Left forelimb (tissue), 1 donor: Measurements from ENCODE around the gene CMYA5.

Source experiments
- DNase-seq: peaks from one replicate; pipeline ENCODE4 v3.0.0-alpha.2; 2018; ENCODE audit warnings: low spot score

CMYA5 gene

GRCh38 chr5:79793722-79794121 is 104.1 kb downstream of the CMYA5 start:
- no peak for DNase-seq

- no peak for DNase-seq
These were observed 104.7 kb downstream of the CMYA5 start for GRCh38 chr5:79794347-79794746.

GRCh38 chr5:79795764-79796398 is 106.2 kb downstream of the CMYA5 start:
- no peak for DNase-seq

GRCh38 chr5:79798893-79799590 is 109.4 kb downstream of the CMYA5 start:
- DNase-seq, result no peak

- DNase-seq, result no peak
These were observed 111.6 kb downstream of the CMYA5 start for GRCh38 chr5:79800979-79801827.

- DNase-seq, result no peak
These were observed 112.8 kb downstream of the CMYA5 start for GRCh38 chr5:79802406-79802805.

- no peak for DNase-seq
These were observed 113.4 kb downstream of the CMYA5 start for GRCh38 chr5:79803007-79803406.

- DNase-seq, result no peak
These were observed 117.1 kb downstream of the CMYA5 start for GRCh38 chr5:79806741-79807140.

- DNase-seq, result no peak
These were observed 120.1 kb downstream of the CMYA5 start for GRCh38 chr5:79809743-79810142.

- DNase-seq, result no peak
These were observed 121.4 kb downstream of the CMYA5 start for GRCh38 chr5:79811081-79811480.

- no peak for DNase-seq
These were observed 122.3 kb downstream of the CMYA5 start for GRCh38 chr5:79811904-79812303.

- no peak for DNase-seq
These were observed 125.1 kb downstream of the CMYA5 start for GRCh38 chr5:79814699-79815098.

GRCh38 chr5:79816014-79816413 is 126.4 kb downstream of the CMYA5 start:
- DNase-seq, result no peak

- no peak for DNase-seq
These were observed 131.0 kb downstream of the CMYA5 start for GRCh38 chr5:79820648-79821047.

GRCh38 chr5:79824444-79824843 is 134.8 kb downstream of the CMYA5 start:
- no peak for DNase-seq

GRCh38 chr5:79825802-79826201 is 136.2 kb downstream of the CMYA5 start:
- no peak for DNase-seq

- no peak for DNase-seq
These were observed 137.6 kb downstream of the CMYA5 start for GRCh38 chr5:79827159-79827629.

GRCh38 chr5:79829260-79829659 is 139.6 kb downstream of the CMYA5 start:
- no peak for DNase-seq

GRCh38 chr5:79831381-79832309 is 142.0 kb downstream of the CMYA5 start:
- DNase-seq, result no peak

- no peak for DNase-seq
These were observed 143.3 kb downstream of the CMYA5 start for GRCh38 chr5:79832911-79833310.

GRCh38 chr5:79834098-79834753 is 144.6 kb downstream of the CMYA5 start:
- DNase-seq, result no peak
